ENCODE measurements around the gene LRRC27. TPM values are rescaled to one million over a fixed set of nuclear protein-coding genes. Genes with fewer than 3 reads are reported as not detected.

The LRRC27 gene
- total RNA-seq, 4 donors from 2014 or later: 3.1 to 5.8 (median 4.4) TPM

DNA sequence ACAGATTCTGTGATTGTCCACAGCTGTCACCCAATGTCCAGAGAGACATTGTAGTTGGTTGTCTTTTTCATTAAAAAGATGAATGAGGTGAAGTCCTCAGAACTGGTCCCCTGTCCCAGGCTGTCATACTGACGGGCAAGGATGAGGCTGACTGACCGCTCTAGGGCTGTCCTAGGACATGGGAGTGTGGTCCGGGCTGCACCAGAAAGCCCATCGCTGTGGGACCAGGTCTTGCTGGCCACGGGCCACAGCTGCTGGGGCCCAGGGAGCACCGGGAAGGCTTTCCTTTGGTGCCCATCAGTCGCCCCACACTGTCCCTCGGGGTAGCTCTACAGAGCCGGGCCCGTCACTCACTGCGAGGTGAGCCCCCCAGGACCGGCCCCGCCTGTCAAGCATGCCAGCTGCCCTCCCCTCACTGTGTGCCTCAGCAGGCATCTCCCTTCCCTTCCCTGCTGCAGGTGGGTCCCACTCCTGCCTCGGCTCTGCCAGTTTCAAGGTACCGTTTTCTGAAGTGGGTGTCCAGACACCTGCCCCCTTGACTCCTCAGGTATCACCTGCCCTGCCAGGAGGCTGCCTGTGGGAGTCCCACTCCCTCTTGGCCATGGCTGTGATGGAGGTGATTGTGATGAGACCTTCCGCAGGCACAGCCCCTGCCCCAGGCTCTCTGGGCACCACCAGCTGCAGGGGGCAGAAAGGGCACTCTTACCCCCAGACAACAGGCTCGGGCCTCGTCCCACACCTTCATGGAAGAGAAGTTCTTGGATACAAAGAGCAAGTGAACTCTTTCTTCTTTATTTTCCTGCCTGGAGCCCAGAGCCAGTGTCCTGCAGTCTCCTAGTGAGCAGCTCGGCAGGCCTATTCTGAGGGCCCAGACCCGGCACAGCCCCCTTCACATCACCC, 21.7 kb downstream of the LRRC27 start:
- TF ChIP-seq POLR2A (IDR thresholded peaks at IDR 0.05): no peak
- no peak for TF ChIP-seq EP300 (IDR thresholded peaks at IDR 0.05)
- TF ChIP-seq POLR2AphosphoS5 (IDR thresholded peaks at IDR 0.05): no peak
- TF ChIP-seq CTCF (IDR thresholded peaks at IDR 0.05): no peak
- Histone ChIP-seq H3K27me3 (no peaks in the 10 kb centered on the region), H3K27ac (no peak overlapping the region), H3K36me3 (peaks cover 0 to 44% of the 10 kb centered on the region in 2 donors), H3K9me3 (no peaks in the 10 kb centered on the region), H3K4me1 (no peaks in the 10 kb centered on the region), H3K4me3 (no peak overlapping the region)
- 80 to 92% methylated on average over 1 to 4 of the region's 20 CpGs for WGBS, 2 donors (ENCODE audit: low coverage in 1 of 2)
- no peak for ATAC-seq

- H3K4me3 ChIP-seq: no peak overlapping the region
- no peaks in the 10 kb centered on the region for H3K27me3 ChIP-seq
- ATAC-seq: no peak
- no peak overlapping the region for H3K27ac ChIP-seq
- TF ChIP-seq POLR2AphosphoS5 (IDR thresholded peaks at IDR 0.05) (no peak), CTCF (IDR thresholded peaks at IDR 0.05) (no peak), EP300 (IDR thresholded peaks at IDR 0.05) (no peak), POLR2A (IDR thresholded peaks at IDR 0.05) (no peak)
- H3K36me3 ChIP-seq: peaks cover 0 to 36% of the 10 kb centered on the region in 2 donors
- H3K9me3 ChIP-seq: no peaks in the 10 kb centered on the region
- WGBS, 2 donors (ENCODE audit: low coverage in 1 of 2): 73 to 90% methylated on average over 3 to 4 of the region's 32 CpGs
- no peaks in the 10 kb centered on the region for H3K4me1 ChIP-seq
Observed at GRCh38 chr10:132354356-132355094, 22.5 kb downstream of the LRRC27 start.

- no peaks in the 10 kb centered on the region for H3K4me1 ChIP-seq
- no peak overlapping the region for H3K4me3 ChIP-seq
- WGBS, 2 donors (ENCODE audit: low coverage in 1 of 2): 93% methylated on average over 3 of the region's 17 CpGs; no CpG with 5 or more reads in 1 of the 2 donors
- no peak for ATAC-seq
- TF ChIP-seq POLR2A (IDR thresholded peaks at IDR 0.05): no peak
- no peaks in the 10 kb centered on the region for H3K9me3 ChIP-seq
- peaks cover 0 to 33% of the 10 kb centered on the region in 2 donors for H3K36me3 ChIP-seq
- H3K27me3 ChIP-seq: no peaks in the 10 kb centered on the region
- H3K27ac ChIP-seq: no peak overlapping the region
Observed at GRCh38 chr10:132355297-132355696, 23.3 kb downstream of the LRRC27 start.

DNA sequence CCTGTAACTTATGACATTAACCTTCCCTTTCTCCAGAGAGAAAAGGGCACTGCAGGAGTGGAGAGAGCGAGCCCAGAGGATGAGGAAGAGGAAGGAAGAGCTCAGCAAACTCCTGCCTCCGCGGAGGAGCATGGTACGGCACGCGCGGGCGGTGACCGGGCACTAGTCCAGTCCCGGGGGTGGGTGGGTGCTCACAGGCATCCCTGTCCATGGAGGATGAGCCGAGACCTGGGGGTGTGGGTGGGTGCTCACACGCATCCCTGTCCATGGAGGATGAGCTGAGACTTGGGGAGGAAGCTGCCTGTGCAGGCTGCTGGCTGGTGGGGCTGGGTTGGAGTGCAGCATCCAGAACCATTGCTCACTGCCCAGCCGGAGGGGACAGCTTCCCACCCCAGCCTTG, 23.8 kb downstream of the LRRC27 start:
- ATAC-seq: no peak
- Histone ChIP-seq H3K27ac (no peak overlapping the region), H3K4me3 (no peak overlapping the region), H3K27me3 (no peaks in the 10 kb centered on the region), H3K9me3 (no peaks in the 10 kb centered on the region), H3K36me3 (peaks cover 0 to 33% of the 10 kb centered on the region in 2 donors), H3K4me1 (no peaks in the 10 kb centered on the region)
- 90% methylated on average over 2 of the region's 13 CpGs; no CpG with 5 or more reads in 1 of the 2 donors for WGBS, 2 donors (ENCODE audit: low coverage in 1 of 2)
- TF ChIP-seq EP300 (IDR thresholded peaks at IDR 0.05): no peak
- TF ChIP-seq POLR2A (IDR thresholded peaks at IDR 0.05): no peak
- no peak for TF ChIP-seq CTCF (IDR thresholded peaks at IDR 0.05)
- no peak for TF ChIP-seq POLR2AphosphoS5 (IDR thresholded peaks at IDR 0.05)

DNA sequence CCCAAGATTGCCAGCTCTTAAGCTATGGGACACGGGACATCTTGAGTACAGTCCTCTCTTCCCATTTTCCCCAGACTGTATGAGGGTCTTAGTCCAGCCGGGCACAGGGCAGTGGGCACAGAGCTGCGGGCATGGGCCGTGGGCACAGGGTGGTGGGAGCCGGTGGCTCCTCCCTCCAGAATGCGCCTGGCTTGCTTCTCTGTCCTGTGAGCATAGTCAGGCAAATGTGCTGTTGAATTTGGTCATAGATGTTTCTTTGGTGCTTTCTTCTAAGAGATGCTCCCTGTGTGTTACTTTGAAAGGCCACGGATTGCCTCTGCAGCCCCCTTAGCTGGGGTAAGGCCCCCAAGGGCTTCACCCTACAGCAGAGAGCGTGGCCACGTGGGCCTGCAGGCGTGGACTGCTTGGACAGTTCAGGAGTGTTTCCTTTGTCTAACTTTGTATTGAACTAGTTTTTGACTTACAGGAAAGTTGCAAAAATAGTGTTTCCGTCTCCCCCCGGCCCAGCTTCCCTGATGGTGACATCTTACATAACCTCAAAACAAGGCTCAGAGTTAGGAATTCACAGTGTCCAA, 24.7 kb downstream of the LRRC27 start:
- H3K4me1 ChIP-seq: no peaks in the 10 kb centered on the region
- peaks cover 0 to 34% of the 10 kb centered on the region in 2 donors for H3K36me3 ChIP-seq
- no peak for ATAC-seq
- H3K27ac ChIP-seq: no peak overlapping the region
- no peak overlapping the region for H3K4me3 ChIP-seq
- 90 to 95% methylated on average over 3 to 5 of the region's 12 CpGs for WGBS, 2 donors (ENCODE audit: low coverage in 1 of 2)
- no peak for TF ChIP-seq POLR2AphosphoS5 (IDR thresholded peaks at IDR 0.05)
- TF ChIP-seq EP300 (IDR thresholded peaks at IDR 0.05): no peak
- TF ChIP-seq CTCF (IDR thresholded peaks at IDR 0.05): no peak
- H3K27me3 ChIP-seq: no peaks in the 10 kb centered on the region
- no peaks in the 10 kb centered on the region for H3K9me3 ChIP-seq
